MM.1S (cell line): ENCODE results near the gene ACOT6.

Source experiments
- DNase-seq: peaks from one replicate; pipeline ENCODE4 v3.0.0-alpha.2; 2015
- H2AFZ ChIP-seq: fragments of 300-600 bp; sonication (generic); 2 replicates; pipeline ENCODE4 v1.6.0; 2016; ENCODE audit warnings: antibody characterized with exemption, low read length
- H3F3A ChIP-seq: fragments of 300-600 bp; sonication (generic); 2 replicates; pipeline ENCODE4 v1.6.1; 2016; ENCODE audit warnings: mild to moderate bottlenecking, antibody characterized with exemption, low read length, moderate library complexity, mixed read lengths; ENCODE audit not compliant: insufficient read depth
- H3K27ac ChIP-seq: fragments of 300-600 bp; sonication (generic); 2 replicates; pipeline ENCODE4 v1.5.1; 2016; ENCODE audit warnings: mild to moderate bottlenecking, low read length
- H3K27me3 ChIP-seq: fragments of 300-600 bp; sonication (generic); replicated peaks from 2 replicates; pipeline ENCODE4 v1.6.0; 2016; ENCODE audit warnings: low read length; ENCODE audit not compliant: insufficient read depth
- H3K36me3 ChIP-seq: fragments of 300-600 bp; sonication (generic); replicated peaks from 2 replicates; pipeline ENCODE4 v1.6.1; 2016; ENCODE audit warnings: mild to moderate bottlenecking, low read length, mixed read lengths; ENCODE audit not compliant: insufficient read depth
- H3K4me1 ChIP-seq: fragments of 300-600 bp; sonication (generic); 2 replicates; pipeline ENCODE4 v1.6.1; 2016; ENCODE audit warnings: low read length, mixed read lengths
- H3K4me2 ChIP-seq: fragments of 300-600 bp; sonication (generic); 2 replicates; pipeline ENCODE4 v1.6.0; 2016; ENCODE audit warnings: low read depth, low read length
- H3K4me3 ChIP-seq: fragments of 300-600 bp; sonication (generic); 2 replicates; pipeline ENCODE4 v1.5.1; 2016; ENCODE audit warnings: low read length, mixed read lengths
- H3K79me2 ChIP-seq: fragments of 300-600 bp; sonication (generic); 2 replicates; pipeline ENCODE4 v1.6.1; 2016; ENCODE audit warnings: mixed run types, low read length, mixed read lengths
- H3K9ac ChIP-seq: fragments of 300-600 bp; sonication (generic); 2 replicates; pipeline ENCODE4 v1.6.1; 2016; ENCODE audit warnings: low read length, mixed read lengths
- H3K9me2 ChIP-seq: fragments of 300-600 bp; sonication (generic); replicated peaks from 2 replicates; pipeline ENCODE4 v1.6.1; 2016; ENCODE audit warnings: mild to moderate bottlenecking, low read length, mixed read lengths; ENCODE audit not compliant: insufficient read depth
- H3K9me3 ChIP-seq: fragments of 300-600 bp; sonication (generic); replicated peaks from 2 replicates; pipeline ENCODE4 v1.6.1; 2016; ENCODE audit warnings: mild to moderate bottlenecking, low read length, mixed read lengths; ENCODE audit not compliant: insufficient read depth
- H4K20me1 ChIP-seq: fragments of 300-600 bp; sonication (generic); 2 replicates; pipeline ENCODE4 v1.6.1; 2016; ENCODE audit warnings: mild to moderate bottlenecking, low read length, moderate library complexity, mixed read lengths; ENCODE audit not compliant: insufficient read depth
- CTCF ChIP-seq: fragments of 300-600 bp; sonication (generic); IDR thresholded peaks from 2 replicates; pipeline ENCODE4 v1.5.1; 2016; ENCODE audit warnings: antibody characterized with exemption, low read length, mixed read lengths
- EZH2 ChIP-seq: fragments of 300-600 bp; sonication (generic); optimal IDR thresholded peaks from 2 replicates; pipeline ENCODE3; 2017; ENCODE audit warnings: low read depth, mild to moderate bottlenecking, antibody characterized with exemption, low read length, mixed read lengths
- EZH2phosphoT487 ChIP-seq: fragments of 300-600 bp; sonication (generic); IDR thresholded peaks from 2 replicates; pipeline ENCODE4 v1.6.1; 2018; ENCODE audit warnings: antibody characterized with exemption, low read length

The ACOT6 gene

GRCh38 chr14:73599499-73599898 is 12.8 kb upstream of the ACOT6 start:
- no peaks in the 10 kb centered on the region for H3K36me3 ChIP-seq
- no peaks in the 10 kb centered on the region for H3K9me3 ChIP-seq
- H3K79me2 ChIP-seq, result no peaks in the 10 kb centered on the region
- no peak overlapping the region for H3K27ac ChIP-seq
- H3K4me3 ChIP-seq, result no peak overlapping the region
- no peak overlapping the region for H3K4me2 ChIP-seq
- no peak overlapping the region for H3K9ac ChIP-seq
- no peaks in the 10 kb centered on the region for H3F3A ChIP-seq
- TF ChIP-seq EZH2 (no peak), CTCF (no peak), EZH2phosphoT487 (no peak)
- H3K9me2 ChIP-seq, result no peaks in the 10 kb centered on the region
- no peak for DNase-seq
- H3K4me1 ChIP-seq, result no peaks in the 10 kb centered on the region
- H4K20me1 ChIP-seq, result no peaks in the 10 kb centered on the region
- no peak overlapping the region for H2AFZ ChIP-seq
- no peaks in the 10 kb centered on the region for H3K27me3 ChIP-seq

GRCh38 chr14:73602994-73603393 is 9.3 kb upstream of the ACOT6 start:
- Histone ChIP-seq H3F3A (no peaks in the 10 kb centered on the region), H4K20me1 (no peaks in the 10 kb centered on the region), H3K4me2 (no peak overlapping the region), H3K36me3 (no peaks in the 10 kb centered on the region), H3K27me3 (no peaks in the 10 kb centered on the region), H3K27ac (no peak overlapping the region), H3K9me2 (no peaks in the 10 kb centered on the region), H3K9me3 (no peaks in the 10 kb centered on the region), H3K4me3 (no peak overlapping the region), H2AFZ (no peak overlapping the region), H3K9ac (no peak overlapping the region), H3K4me1 (no peaks in the 10 kb centered on the region), H3K79me2 (no peaks in the 10 kb centered on the region)
- TF ChIP-seq EZH2phosphoT487 (no peak), EZH2 (no peak), CTCF (no peak)
- no peak for DNase-seq

GRCh38 chr14:73606271-73606670 is 6.0 kb upstream of the ACOT6 start:
- H2AFZ ChIP-seq, result no peak overlapping the region
- no peaks in the 10 kb centered on the region for H3F3A ChIP-seq
- no peaks in the 10 kb centered on the region for H3K9me3 ChIP-seq
- H3K9me2 ChIP-seq, result no peaks in the 10 kb centered on the region
- H3K36me3 ChIP-seq, result no peaks in the 10 kb centered on the region
- no peak overlapping the region for H3K4me3 ChIP-seq
- no peak for TF ChIP-seq EZH2phosphoT487
- no peak for TF ChIP-seq EZH2
- no peak for TF ChIP-seq CTCF
- H3K27me3 ChIP-seq, result no peaks in the 10 kb centered on the region
- H3K79me2 ChIP-seq, result no peaks in the 10 kb centered on the region
- H3K9ac ChIP-seq, result no peak overlapping the region
- H3K4me1 ChIP-seq, result no peaks in the 10 kb centered on the region
- DNase-seq, result no peak
- H3K27ac ChIP-seq, result no peak overlapping the region
- no peak overlapping the region for H3K4me2 ChIP-seq
- no peaks in the 10 kb centered on the region for H4K20me1 ChIP-seq

- no peaks in the 10 kb centered on the region for H3K27me3 ChIP-seq
- H3K4me3 ChIP-seq, result no peak overlapping the region
- no peak for DNase-seq
- no peak overlapping the region for H3K27ac ChIP-seq
- H3K4me1 ChIP-seq, result no peaks in the 10 kb centered on the region
- H4K20me1 ChIP-seq, result no peaks in the 10 kb centered on the region
- H3K9ac ChIP-seq, result no peak overlapping the region
- no peaks in the 10 kb centered on the region for H3F3A ChIP-seq
- no peak overlapping the region for H2AFZ ChIP-seq
- no peaks in the 10 kb centered on the region for H3K9me2 ChIP-seq
- no peaks in the 10 kb centered on the region for H3K36me3 ChIP-seq
- no peaks in the 10 kb centered on the region for H3K9me3 ChIP-seq
- H3K79me2 ChIP-seq, result no peaks in the 10 kb centered on the region
- no peak overlapping the region for H3K4me2 ChIP-seq
- TF ChIP-seq EZH2, result no peak
These were observed 5.1 kb upstream of the ACOT6 start for GRCh38 chr14:73607241-73607640.
